B cell (primary cell): Measurements from ENCODE around the gene ACAA2. TPM values are rescaled to one million over a fixed set of nuclear protein-coding genes. Genes with fewer than 3 reads are reported as not detected.

Source experiments
- ATAC-seq: fragments of 200-7000 bp; cut with Tn5 transposase; one replicate; pipeline ENCODE4 v1.10.0; 2021; ENCODE audit warnings: low read depth, mild to moderate bottlenecking, moderate number of reproducible peaks, moderate library complexity
- CTCF ChIA-PET: fragments of 350-600 bp; sonication (Branson Sonifier 250); formaldehyde crosslinking; loops from one replicate; lab custom pipeline; 2021; ENCODE audit warnings: antibody characterized with exemption, inconsistent platforms; lab: Charles Lee
- POLR2A ChIA-PET: fragments of 350-600 bp; sonication (Branson Sonifier 250); formaldehyde crosslinking; loops from one replicate; lab custom pipeline; 2021; ENCODE audit warnings: antibody characterized with exemption; lab: Charles Lee
- DNase-seq: peaks from one replicate; pipeline ENCODE4 v3.0.0; 2013
- H2AFZ ChIP-seq: 2 replicates; pipeline ENCODE4 v1.6.1; 2012; ENCODE audit warnings: mild to moderate bottlenecking, low read depth, low read length; ENCODE audit not compliant: insufficient read depth, poor library complexity, severe bottlenecking
- H3K27ac ChIP-seq, 2 donors: 1 replicate in 1 of 2; 2 replicates in 1 of 2; pipeline ENCODE4 v1.5.1; 2012 to 2013; ENCODE audit warnings: low read length in 2 of 2, mild to moderate bottlenecking in 2 of 2, moderate library complexity in 1 of 2
- H3K27me3 ChIP-seq, 4 experiments: fragments of 200-600 bp in 1 of 4; sonication (generic) in 1 of 4; replicated peaks in 1 of 4; 1 replicate in 2 of 4; 2 replicates in 2 of 4; pipeline versions ENCODE4 v1.6.1 to v1.7.0; 2013 to 2016; ENCODE audit warnings: low read length in 3 of 4, mild to moderate bottlenecking in 2 of 4, mixed read lengths in 1 of 4, moderate library complexity in 1 of 4; ENCODE audit not compliant: insufficient read depth in 4 of 4, control insufficient read depth in 3 of 4; ENCODE audit errors: control extremely low read depth in 1 of 4
- H3K36me3 ChIP-seq, 2 experiments: replicated peaks in 1 of 2; 1 replicate in 1 of 2; 2 replicates in 1 of 2; pipeline versions ENCODE4 v1.6.1 to v1.7.1; 2013; ENCODE audit warnings: low read length in 1 of 2; ENCODE audit not compliant: insufficient read depth in 2 of 2, control insufficient read depth in 1 of 2; ENCODE audit errors: control extremely low read depth in 1 of 2, extremely low read depth in 1 of 2
- H3K4me1 ChIP-seq, 2 donors: fragments of 200-600 bp in 1 of 2; sonication (generic) in 1 of 2; 1 replicate in 1 of 2; 2 replicates in 1 of 2; pipeline versions ENCODE4 v1.5.1 to v1.6.1; 2013 to 2017; ENCODE audit warnings: low read length in 2 of 2; ENCODE audit not compliant: control insufficient read depth in 2 of 2, insufficient read depth in 2 of 2
- H3K4me2 ChIP-seq: replicated peaks from 2 replicates; pipeline ENCODE3; 2012; ENCODE audit warnings: mild to moderate bottlenecking, low read depth, low read length; ENCODE audit not compliant: poor library complexity, severe bottlenecking
- H3K4me3 ChIP-seq, 5 experiments: fragments of 200-600 bp in 1 of 5; sonication (generic) in 1 of 5; 1 replicate in 3 of 5; 2 replicates in 2 of 5; pipeline versions ENCODE4 v1.5.1 to v1.7.0; 2011 to 2016; ENCODE audit warnings: low read length in 4 of 5, mild to moderate bottlenecking in 4 of 5, low read depth in 2 of 5, control low read depth in 1 of 5, moderate library complexity in 1 of 5; ENCODE audit not compliant: insufficient read depth in 1 of 5; ENCODE audit errors: control extremely low read depth in 1 of 5, extremely low read depth in 1 of 5
- H3K79me2 ChIP-seq: fragments of 200-600 bp; sonication (generic); one replicate; pipeline ENCODE4 v1.6.0; 2016; ENCODE audit warnings: low read length; ENCODE audit not compliant: control insufficient read depth, insufficient read depth
- H3K9ac ChIP-seq: fragments of 200-600 bp; sonication (generic); 2 replicates; pipeline ENCODE4 v1.6.1; 2017; ENCODE audit warnings: mild to moderate bottlenecking, low read length, moderate library complexity
- H3K9me3 ChIP-seq, 3 donors: one replicate each; pipeline versions ENCODE4 v1.6.1 to v1.7.1; 2013; ENCODE audit warnings: low read length in 2 of 3; ENCODE audit not compliant: control insufficient read depth in 2 of 3, insufficient read depth in 1 of 3; ENCODE audit errors: control extremely low read depth in 1 of 3
- H4K20me1 ChIP-seq: 2 replicates; pipeline ENCODE4 v1.6.0; 2012; ENCODE audit warnings: mild to moderate bottlenecking, low read length; ENCODE audit not compliant: insufficient read depth, control insufficient read depth, poor library complexity, severe bottlenecking
- H3K27ac Mint-ChIP-seq: one replicate; pipeline ENCODE4 v1.8.0; 2021; ENCODE audit warnings: mixed read lengths
- H3K27me3 Mint-ChIP-seq: one replicate; pipeline ENCODE4 v1.8.0; 2021; ENCODE audit warnings: mixed read lengths
- H3K4me1 Mint-ChIP-seq: one replicate; pipeline ENCODE4 v1.8.0; 2021; ENCODE audit warnings: mixed read lengths
- H3K4me3 Mint-ChIP-seq: one replicate; pipeline ENCODE4 v1.8.0; 2021; ENCODE audit warnings: mixed read lengths
- H3K9me3 Mint-ChIP-seq: one replicate; pipeline ENCODE4 v1.8.0; 2022; ENCODE audit warnings: mixed read lengths; ENCODE audit not compliant: insufficient read depth
- EZH2 ChIP-seq: IDR thresholded peaks from 2 replicates; pipeline ENCODE4 v1.6.1; 2012; ENCODE audit warnings: borderline replicate concordance, low read depth, mild to moderate bottlenecking, moderate library complexity, low read length; ENCODE audit not compliant: insufficient read depth, poor library complexity, severe bottlenecking
- WGBS: methylation state at CpG from one replicate; pipeline ENCODE4 v1.1.5; 2013; ENCODE audit warnings: missing lambda C conversion rate; ENCODE audit not compliant: insufficient coverage; 5-methylcytosine and 5-hydroxymethylcytosine counted together
- intact Hi-C: fragments of 100-400 bp; cut with micrococcal nuclease; formaldehyde crosslinking; loops from one replicate; pipeline ENCODE4 v1.10.0; 2022
- polyA plus RNA-seq: library from polyadenylated mRNA; depleted of rRNA; stranded (reverse); fragments of >200 nt; gene quantifications from 2 replicates; pipeline ENCODE4 v1.2.3, GENCODE V29; 2012
- total RNA-seq, 2 donors: library from RNA; stranded (reverse); fragments of 120-200 nt in 1 of 2; gene quantifications; 1 replicate in 1 of 2; 2 replicates in 1 of 2; pipeline versions ENCODE4 v1.2.3 to v1.2.4, GENCODE V29; 2013 to 2022
- TF ChIP-seq, protein P1 (sequence below): fragments of 200-600 bp; IDR thresholded peaks from one replicate; pipeline ENCODE4 v1.8.0; 2022; ENCODE audit warnings: antibody characterized with exemption, mild to moderate bottlenecking

The ACAA2 gene
- total and polyA plus RNA-seq, 2 donors (not counting 1 experiment from before 2014, with no cell fraction given) = 10.6 to 25.0 TPM

DNA sequence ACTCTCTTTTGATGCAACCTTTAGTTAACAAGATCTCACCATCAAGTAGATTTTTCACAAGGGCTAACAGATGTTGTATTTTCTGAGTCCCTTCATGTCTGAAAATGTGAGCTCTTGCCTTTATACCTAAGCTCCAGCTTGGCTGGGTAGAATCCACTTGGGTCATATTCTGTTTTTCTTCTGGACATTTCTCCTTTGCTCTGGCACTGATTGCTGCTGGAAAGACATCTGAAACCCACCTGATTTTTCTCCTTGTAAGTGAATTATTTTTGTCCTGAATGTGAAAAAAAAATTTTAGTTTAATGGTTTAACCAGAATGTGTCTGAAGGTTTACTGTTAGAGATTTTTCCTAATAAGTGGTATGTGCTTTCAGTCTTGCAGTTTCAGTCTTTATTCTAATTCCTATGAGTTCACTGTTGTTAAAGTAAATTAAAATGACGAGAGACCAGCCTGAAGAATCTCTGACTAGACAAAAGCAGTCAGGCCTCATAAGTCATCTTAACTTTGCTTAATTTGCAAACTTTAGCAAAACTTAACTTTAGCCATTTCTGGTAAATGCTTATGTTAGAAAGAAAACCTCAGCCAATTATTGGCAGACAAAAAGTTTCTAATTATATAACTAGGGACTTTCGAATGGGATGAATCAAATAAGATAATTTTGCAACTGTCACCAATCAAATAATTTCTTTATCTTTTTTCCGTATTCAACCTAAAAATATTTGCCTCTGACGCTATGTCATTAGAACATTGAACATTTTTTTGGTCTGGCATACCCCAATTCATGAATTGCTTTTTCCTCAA lies 70.8 kb downstream of the ACAA2 start:
- intact Hi-C loops = no loop called here
- ChIA-PET POLR2A (no interaction called here), CTCF (no interaction called here)
- Histone ChIP-seq H2AFZ (no peak overlapping the region), H4K20me1 (no peaks in the 10 kb centered on the region), H3K27me3 (peaks cover 0 to 11% (median 0%) of the 10 kb centered on the region in 4 experiments), H3K4me1 (no peaks in the 10 kb centered on the region), H3K79me2 (no peaks in the 10 kb centered on the region), H3K9ac (no peak overlapping the region), H3K36me3 (no peaks in the 10 kb centered on the region), H3K9me3 (peaks cover 0 to 3% (median 0%) of the 10 kb centered on the region in 3 donors), H3K27ac (no peak overlapping the region), H3K4me3 (no peak overlapping the region), H3K4me2 (no peak overlapping the region)
- Mint-ChIP-seq H3K27ac (no peak overlapping the region), H3K4me1 (no peaks in the 10 kb centered on the region), H3K27me3 (peaks cover 15% of the 10 kb centered on the region), H3K9me3 (peaks cover 2% of the 10 kb centered on the region), H3K4me3 (no peak overlapping the region)
- ATAC-seq (no peak), DNase-seq (no peak)
- TF ChIP-seq, protein P1, sequence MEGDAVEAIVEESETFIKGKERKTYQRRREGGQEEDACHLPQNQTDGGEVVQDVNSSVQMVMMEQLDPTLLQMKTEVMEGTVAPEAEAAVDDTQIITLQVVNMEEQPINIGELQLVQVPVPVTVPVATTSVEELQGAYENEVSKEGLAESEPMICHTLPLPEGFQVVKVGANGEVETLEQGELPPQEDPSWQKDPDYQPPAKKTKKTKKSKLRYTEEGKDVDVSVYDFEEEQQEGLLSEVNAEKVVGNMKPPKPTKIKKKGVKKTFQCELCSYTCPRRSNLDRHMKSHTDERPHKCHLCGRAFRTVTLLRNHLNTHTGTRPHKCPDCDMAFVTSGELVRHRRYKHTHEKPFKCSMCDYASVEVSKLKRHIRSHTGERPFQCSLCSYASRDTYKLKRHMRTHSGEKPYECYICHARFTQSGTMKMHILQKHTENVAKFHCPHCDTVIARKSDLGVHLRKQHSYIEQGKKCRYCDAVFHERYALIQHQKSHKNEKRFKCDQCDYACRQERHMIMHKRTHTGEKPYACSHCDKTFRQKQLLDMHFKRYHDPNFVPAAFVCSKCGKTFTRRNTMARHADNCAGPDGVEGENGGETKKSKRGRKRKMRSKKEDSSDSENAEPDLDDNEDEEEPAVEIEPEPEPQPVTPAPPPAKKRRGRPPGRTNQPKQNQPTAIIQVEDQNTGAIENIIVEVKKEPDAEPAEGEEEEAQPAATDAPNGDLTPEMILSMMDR = no peak
- TF ChIP-seq EZH2 = no peak
- no CpG with 5 or more reads among the region's 4 CpGs for WGBS

DNA sequence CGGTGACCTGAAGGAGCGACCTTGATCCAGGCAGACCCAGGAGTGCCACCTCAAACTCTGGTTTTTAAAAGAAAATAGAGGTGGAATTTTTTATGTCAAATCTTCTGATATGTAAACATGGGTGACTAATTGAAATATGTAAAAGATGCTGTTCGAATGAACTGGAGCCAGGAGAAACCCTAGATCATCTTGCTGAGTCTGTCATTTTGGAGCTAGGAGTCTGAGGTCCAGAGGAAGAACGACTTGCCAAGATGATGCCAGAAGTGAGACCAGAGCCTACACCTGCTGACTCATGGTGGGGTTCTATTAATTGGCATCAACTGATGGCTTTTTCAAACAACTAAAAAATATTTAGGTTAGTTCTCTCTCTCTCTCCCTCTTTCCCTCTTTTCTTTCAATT lies 74.1 kb downstream of the ACAA2 start:
- TF ChIP-seq EZH2 = no peak
- TF ChIP-seq, protein P1 = no peak
- Mint-ChIP-seq H3K27ac (no peak overlapping the region), H3K4me1 (no peaks in the 10 kb centered on the region), H3K9me3 (peaks cover 2% of the 10 kb centered on the region), H3K4me3 (no peak overlapping the region), H3K27me3 (peaks cover 31% of the 10 kb centered on the region)
- Histone ChIP-seq H3K4me1 (no peaks in the 10 kb centered on the region), H3K4me3 (no peak overlapping the region), H3K36me3 (no peaks in the 10 kb centered on the region), H3K4me2 (no peak overlapping the region), H3K9me3 (no peaks in the 10 kb centered on the region), H3K27ac (no peak overlapping the region), H3K27me3 (peaks cover 0 to 6% (median 0%) of the 10 kb centered on the region in 4 experiments), H4K20me1 (no peaks in the 10 kb centered on the region), H3K9ac (no peak overlapping the region), H2AFZ (no peak overlapping the region), H3K79me2 (no peaks in the 10 kb centered on the region)
- ATAC-seq = no peak
- CTCF ChIA-PET = no interaction called here
- POLR2A ChIA-PET = no interaction called here
- WGBS = 44% methylated on average over 2 of the region's 4 CpGs
- intact Hi-C loops = no loop called here
- no peak for DNase-seq
